ENCODE results near the gene GJC2.

DNA sequence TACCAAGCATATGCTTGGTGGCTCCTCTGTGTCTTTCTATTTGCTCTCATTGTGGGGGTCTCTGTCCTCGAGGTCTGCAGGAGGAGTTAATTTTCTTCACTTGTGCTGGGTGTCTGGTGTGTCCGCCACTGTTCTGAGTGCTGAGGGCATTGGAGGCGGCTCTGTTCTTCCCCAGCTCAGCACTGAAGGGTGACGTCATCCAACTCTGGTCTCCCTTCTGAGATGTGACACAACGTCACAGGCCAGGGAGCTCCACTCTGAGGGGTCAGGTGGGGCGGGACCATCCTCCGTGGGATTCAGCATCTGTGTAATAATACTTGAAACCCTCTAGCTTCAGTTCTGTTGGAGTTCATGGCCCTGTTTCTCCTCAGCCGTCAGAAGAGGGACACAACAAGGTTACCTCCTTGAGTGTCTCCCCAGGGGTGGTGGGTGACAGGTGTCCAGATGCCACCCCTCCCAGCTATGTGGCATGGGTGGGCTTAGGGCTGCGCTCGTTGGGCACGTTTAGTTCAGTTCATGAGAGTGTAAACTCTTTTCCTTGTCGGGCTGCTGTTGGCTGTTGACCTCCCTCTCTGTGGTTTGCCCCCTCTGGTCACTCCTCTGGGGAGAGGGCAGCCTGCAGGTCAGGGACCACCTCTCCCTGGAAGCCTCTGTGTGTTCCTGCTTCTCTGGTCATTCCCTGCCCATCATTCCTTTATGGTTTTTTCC, 19.0 kb downstream of the GJC2 start:
- no peak for TF ChIP-seq CTCF (IDR thresholded peaks at IDR 0.05; ENCODE audit: low read depth, low read length, missing input control)
- no peak for TF ChIP-seq TAF1 (conservative IDR thresholded peaks at IDR 0.05)
- TF ChIP-seq MAX (IDR thresholded peaks at IDR 0.05): no peak
- TF ChIP-seq RXRA (IDR thresholded peaks at IDR 0.05): no peak
- no peak for TF ChIP-seq SP1 (IDR thresholded peaks at IDR 0.05)
- no peak for TF ChIP-seq JUND (IDR thresholded peaks at IDR 0.05)
- TF ChIP-seq FOXA1 (IDR thresholded peaks at IDR 0.05): no peak
- no peak for TF ChIP-seq YY1 (IDR thresholded peaks at IDR 0.05)
- TF ChIP-seq HNF4G (IDR thresholded peaks at IDR 0.05): no peak
- TF ChIP-seq RAD21 (IDR thresholded peaks at IDR 0.05): no peak
- no peak for TF ChIP-seq ZBTB33 (IDR thresholded peaks at IDR 0.05)
